NT2/D1 (cell line): ENCODE data around the gene CTBP2.

Experiments used
- SUZ12 ChIP-seq: IDR thresholded peaks from 2 replicates; pipeline ENCODE4 v1.6.1; 2011; ENCODE audit not compliant: insufficient read length, insufficient read depth; ENCODE audit errors: extremely low read depth
- YY1 ChIP-seq: IDR thresholded peaks from 2 replicates; pipeline ENCODE4 v1.6.1; 2011; ENCODE audit not compliant: insufficient read length, insufficient read depth

GRCh38 chr10:125018576-125019143, 141.7 kb downstream of the CTBP2 start:
- TF ChIP-seq SUZ12 (no peak), YY1 (no peak)
